Bone marrow (tissue), 2 donors: ENCODE measurements around the gene OR5C1.
"Not testable (repeated sequence)": the region's sequence is repeated elsewhere in the genome, so short reads cannot be mapped to it uniquely, and the experiment has no call there.

Source experiments
- DNase-seq, 2 donors: peaks; one replicate each; lab custom pipeline; 2025; lab: John Stamatoyannopoulos, UW

Gene OR5C1

GRCh38 chr9:122810306-122810946, 21.7 kb downstream of the OR5C1 start:
- DNase-seq, result peak; percentile 20 to 56

GRCh38 chr9:122812736-122813135, 24.0 kb downstream of the OR5C1 start:
- no peak for DNase-seq

GRCh38 chr9:122814545-122814944, 25.8 kb downstream of the OR5C1 start:
- DNase-seq, result no peak

GRCh38 chr9:122815544-122815943, 26.8 kb downstream of the OR5C1 start:
- no peak for DNase-seq

- DNase-seq, result peak in 1 of 2 donors; percentile 73
Observed at GRCh38 chr9:122816163-122816867, 27.6 kb downstream of the OR5C1 start.

GRCh38 chr9:122819326-122819725, 30.6 kb downstream of the OR5C1 start:
- DNase-seq, result no peak

- no peak for DNase-seq
Observed at GRCh38 chr9:122819791-122820489, 31.2 kb downstream of the OR5C1 start.

GRCh38 chr9:122820490-122820845, 31.7 kb downstream of the OR5C1 start:
- DNase-seq, result no peak

GRCh38 chr9:122821278-122821943, 32.7 kb downstream of the OR5C1 start:
- DNase-seq, result peak in 1 of 2 donors; percentile 71

GRCh38 chr9:122822056-122822455, 33.3 kb downstream of the OR5C1 start:
- DNase-seq, result no peak

GRCh38 chr9:122822938-122823337, 34.2 kb downstream of the OR5C1 start:
- no peak for DNase-seq

GRCh38 chr9:122827761-122828093, 39.0 kb downstream of the OR5C1 start:
- no peak for DNase-seq

- DNase-seq, result not testable (repeated sequence)
Observed at GRCh38 chr9:122828965-122829284, 40.2 kb downstream of the OR5C1 start.

- DNase-seq, result no peak
Observed at GRCh38 chr9:122832194-122832593, 43.5 kb downstream of the OR5C1 start.

- DNase-seq, result peak in 1 of 2 donors; percentile 65
Observed at GRCh38 chr9:122835313-122835731, 46.6 kb downstream of the OR5C1 start.

GRCh38 chr9:122837266-122837850, 48.6 kb downstream of the OR5C1 start:
- no peak for DNase-seq

- not testable (repeated sequence) for DNase-seq
Observed at GRCh38 chr9:122838441-122838840, 49.7 kb downstream of the OR5C1 start.
